Raji (cell line): ENCODE results near the gene MIF.

Experiments
- POLR2A ChIP-seq: IDR thresholded peaks from 2 replicates; pipeline ENCODE4 v1.6.1; 2011; ENCODE audit warnings: low read depth, low read length, control low read depth; ENCODE audit not compliant: insufficient read depth

MIF gene

GRCh38 chr22:23895599-23896144 is 1.5 kb downstream of the MIF start:
- TF ChIP-seq POLR2A, result no peak

GRCh38 chr22:23896166-23896522 is 2.0 kb downstream of the MIF start:
- TF ChIP-seq POLR2A, result no peak

GRCh38 chr22:23896523-23897186 is 2.5 kb downstream of the MIF start:
- TF ChIP-seq POLR2A, result 0 out of 2 replicates have a peak, but pooled peaks have one; percentile 18

- no peak for TF ChIP-seq POLR2A
Measured at GRCh38 chr22:23897320-23897719, 3.1 kb downstream of the MIF start.

GRCh38 chr22:23898006-23898974 is 4.1 kb downstream of the MIF start:
- TF ChIP-seq POLR2A, result peak; percentile 43

- TF ChIP-seq POLR2A, result no peak
Measured at GRCh38 chr22:23899042-23899745, 5.0 kb downstream of the MIF start.

GRCh38 chr22:23901600-23901999 is 7.4 kb downstream of the MIF start:
- TF ChIP-seq POLR2A, result no peak

- TF ChIP-seq POLR2A, result no peak
Measured at GRCh38 chr22:23903328-23903971, 9.3 kb downstream of the MIF start.

- TF ChIP-seq POLR2A, result no peak
Measured at GRCh38 chr22:23904573-23905254, 10.5 kb downstream of the MIF start.

- no peak for TF ChIP-seq POLR2A
Measured at GRCh38 chr22:23906641-23907040, 12.5 kb downstream of the MIF start.

- no peak for TF ChIP-seq POLR2A
Measured at GRCh38 chr22:23908587-23909205, 14.5 kb downstream of the MIF start.

GRCh38 chr22:23909296-23909898 is 15.2 kb downstream of the MIF start:
- TF ChIP-seq POLR2A, result no peak

- no peak for TF ChIP-seq POLR2A
Measured at GRCh38 chr22:23910496-23911190, 16.5 kb downstream of the MIF start.
